Measurements from ENCODE around the gene ANKRD13C.
A peak's percentile ranks its signal among the peaks of the same experiment; 100 is the strongest.

The ANKRD13C gene

DNA sequence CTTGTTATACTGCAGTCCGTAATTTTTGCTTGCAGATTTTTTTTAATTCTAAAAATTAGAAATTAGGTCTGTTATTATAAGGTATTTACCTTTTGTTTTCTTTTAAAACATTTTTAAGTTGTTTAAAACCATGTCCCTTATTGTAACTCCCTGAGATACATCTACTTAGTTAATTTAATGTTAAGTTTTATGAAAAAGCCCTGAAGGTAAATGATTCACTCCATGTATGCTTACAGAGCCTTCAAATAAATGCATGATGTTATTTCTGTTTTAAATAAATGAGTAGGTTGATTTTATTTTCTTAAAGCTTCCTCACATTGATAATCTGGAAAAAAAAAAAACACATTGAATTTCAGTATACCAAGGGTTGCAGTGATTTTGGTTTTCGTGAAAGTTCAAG, 125.9 kb downstream of the ANKRD13C start:
- Histone ChIP-seq H3K27ac (ENCODE audit: low read length) (no peak overlapping the region), H3K4me2 (ENCODE audit: insufficient read depth, low read length) (no peak overlapping the region), H3K9me3 (ENCODE audit: insufficient read depth, low read length, severe bottlenecking) (no peaks in the 10 kb centered on the region), H3K27me3 (ENCODE audit: insufficient read depth, low read length, poor library complexity) (no peaks in the 10 kb centered on the region), H3K4me1 (ENCODE audit: insufficient read depth, low read length) (peaks cover 25% of the 10 kb centered on the region), H3K79me2 (ENCODE audit: insufficient read depth, low read length) (peaks cover 95% of the 10 kb centered on the region), H2AFZ (ENCODE audit: low read depth, low read length) (no peak overlapping the region), H3K4me3 (ENCODE audit: low read depth in 1 of 2, low read length in 2 of 2) (no peak overlapping the region), H4K20me1 (ENCODE audit: insufficient read depth, low read length) (peaks cover 53% of the 10 kb centered on the region), H3K36me3 (ENCODE audit: insufficient read depth, low read length) (peaks cover 97% of the 10 kb centered on the region), H3K9ac (ENCODE audit: low read depth, low read length) (no peak overlapping the region)
- no peak for DNase-seq
- TF ChIP-seq CTCF (IDR thresholded peaks at IDR 0.05; ENCODE audit: borderline replicate concordance, extremely low read depth, low read length, poor library complexity, severe bottlenecking) (no peak), EZH2 (IDR thresholded peaks at IDR 0.05; ENCODE audit: borderline replicate concordance, low read depth, low read length, severe bottlenecking) (no peak)
- ATAC-seq (ENCODE audit: insufficient read depth, low read depth), result no peak

DNA sequence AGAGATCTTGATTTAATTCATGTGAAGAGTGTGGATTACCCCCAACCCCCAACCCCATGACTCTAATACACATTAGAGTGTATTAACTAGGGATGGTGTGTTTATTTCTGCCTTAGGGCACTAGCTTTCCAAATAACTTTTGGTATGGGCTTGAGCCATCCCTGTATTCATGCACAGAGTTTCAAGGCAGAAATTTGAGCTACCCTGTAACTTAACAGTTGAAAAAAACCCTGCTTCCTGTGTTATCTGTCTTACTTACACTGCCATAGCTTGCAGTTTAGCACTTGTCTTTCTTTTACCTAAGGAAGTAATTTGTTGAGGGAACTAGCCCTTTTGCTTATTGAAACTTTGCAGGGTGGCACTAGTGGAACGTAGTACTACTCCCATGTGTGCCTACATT, 127.1 kb downstream of the ANKRD13C start:
- DNase-seq (no peak), ATAC-seq (ENCODE audit: insufficient read depth, low read depth) (peak; percentile 66; the same call in 1 of the 3 replicates)
- TF ChIP-seq EZH2 (IDR thresholded peaks at IDR 0.05; ENCODE audit: borderline replicate concordance, low read depth, low read length, severe bottlenecking) (no peak), CTCF (IDR thresholded peaks at IDR 0.05; ENCODE audit: borderline replicate concordance, extremely low read depth, low read length, poor library complexity, severe bottlenecking) (no peak)
- Histone ChIP-seq H3K9ac (ENCODE audit: low read depth, low read length) (no peak overlapping the region), H4K20me1 (ENCODE audit: insufficient read depth, low read length) (peaks cover 65% of the 10 kb centered on the region), H3K4me3 (ENCODE audit: low read depth in 1 of 2, low read length in 2 of 2) (no peak overlapping the region), H3K36me3 (ENCODE audit: insufficient read depth, low read length) (peaks cover 97% of the 10 kb centered on the region), H2AFZ (ENCODE audit: low read depth, low read length) (no peak overlapping the region), H3K4me2 (ENCODE audit: insufficient read depth, low read length) (peak overlapping the region; percentile 7; the same call in 1 of the 2 replicates), H3K4me1 (ENCODE audit: insufficient read depth, low read length) (peaks cover 37% of the 10 kb centered on the region), H3K27ac (ENCODE audit: low read length) (no peak overlapping the region), H3K27me3 (ENCODE audit: insufficient read depth, low read length, poor library complexity) (no peaks in the 10 kb centered on the region), H3K9me3 (ENCODE audit: insufficient read depth, low read length, severe bottlenecking) (no peaks in the 10 kb centered on the region), H3K79me2 (ENCODE audit: insufficient read depth, low read length) (peaks cover 98% of the 10 kb centered on the region)

DNA sequence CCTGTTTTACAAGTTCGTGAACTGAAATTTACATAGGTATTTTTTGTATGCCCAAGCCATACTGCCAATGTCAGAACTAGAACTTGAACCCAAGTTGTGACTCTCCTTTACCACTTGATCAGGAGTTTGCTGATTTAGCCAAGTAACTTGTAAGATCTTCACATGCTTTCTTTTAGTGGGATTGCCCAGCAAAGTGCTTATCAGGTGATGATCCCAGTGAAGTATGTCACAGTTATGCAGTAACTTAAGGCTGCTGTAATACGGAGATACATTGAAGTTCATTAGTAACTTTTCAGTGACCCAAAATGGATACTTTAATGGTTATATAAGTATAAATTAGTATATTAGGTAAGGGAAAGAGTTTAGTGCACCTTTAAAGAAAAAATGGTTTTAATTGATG, 129.6 kb downstream of the ANKRD13C start:
- no peak overlapping the region for H3K27ac ChIP-seq (ENCODE audit: low read length)
- peaks cover 62% of the 10 kb centered on the region for H4K20me1 ChIP-seq (ENCODE audit: insufficient read depth, low read length)
- no peaks in the 10 kb centered on the region for H3K27me3 ChIP-seq (ENCODE audit: insufficient read depth, low read length, poor library complexity)
- H3K4me3 ChIP-seq (ENCODE audit: low read depth in 1 of 2, low read length in 2 of 2), result no peak overlapping the region
- TF ChIP-seq CTCF (IDR thresholded peaks at IDR 0.05; ENCODE audit: borderline replicate concordance, extremely low read depth, low read length, poor library complexity, severe bottlenecking) (no peak), EZH2 (IDR thresholded peaks at IDR 0.05; ENCODE audit: borderline replicate concordance, low read depth, low read length, severe bottlenecking) (no peak)
- H3K4me2 ChIP-seq (ENCODE audit: insufficient read depth, low read length), result peak overlapping the region; percentile 81
- peaks cover 98% of the 10 kb centered on the region for H3K79me2 ChIP-seq (ENCODE audit: insufficient read depth, low read length)
- DNase-seq (no peak), ATAC-seq (ENCODE audit: insufficient read depth, low read depth) (no peak)
- H3K36me3 ChIP-seq (ENCODE audit: insufficient read depth, low read length), result peaks cover 80% of the 10 kb centered on the region
- no peak overlapping the region for H2AFZ ChIP-seq (ENCODE audit: low read depth, low read length)
- H3K9ac ChIP-seq (ENCODE audit: low read depth, low read length), result no peak overlapping the region
- peaks cover 51% of the 10 kb centered on the region for H3K4me1 ChIP-seq (ENCODE audit: insufficient read depth, low read length)
- no peaks in the 10 kb centered on the region for H3K9me3 ChIP-seq (ENCODE audit: insufficient read depth, low read length, severe bottlenecking)
